Glomerular endothelial cell (primary cell): ENCODE data around the gene GATA5. TPM values are rescaled to one million over a fixed set of nuclear protein-coding genes. Genes with fewer than 3 reads are reported as not detected.

Experiments
- DNase-seq: peaks from one replicate; pipeline ENCODE4 v3.0.0-alpha.2; 2011; ENCODE audit warnings: low read depth, low spot score; ENCODE audit errors: extremely low read depth
- total RNA-seq: library from RNA; depleted of rRNA; stranded (reverse); fragments of >200 nt; gene quantifications from 2 replicates; pipeline ENCODE4 v1.2.3, GENCODE V29; 2015

GATA5 gene
- total RNA-seq, 1 donor from 2014 or later, result not detected

GRCh38 chr20:62488470-62488869 lies 12.7 kb upstream of the GATA5 start:
- no peak for DNase-seq

- no peak for DNase-seq
Measured at GRCh38 chr20:62487561-62488354, 12.0 kb upstream of the GATA5 start.

- DNase-seq, result no peak
Measured at GRCh38 chr20:62487118-62487517, 11.3 kb upstream of the GATA5 start.

- DNase-seq, result no peak
Measured at GRCh38 chr20:62486484-62486883, 10.7 kb upstream of the GATA5 start.

GRCh38 chr20:62485701-62486089 lies 9.9 kb upstream of the GATA5 start:
- no peak for DNase-seq

GRCh38 chr20:62485062-62485700 lies 9.4 kb upstream of the GATA5 start:
- no peak for DNase-seq

- DNase-seq, result no peak
Measured at GRCh38 chr20:62484478-62484877, 8.7 kb upstream of the GATA5 start.

GRCh38 chr20:62483613-62484458 lies 8.0 kb upstream of the GATA5 start:
- no peak for DNase-seq

- DNase-seq, result no peak
Measured at GRCh38 chr20:62482974-62483373, 7.2 kb upstream of the GATA5 start.

GRCh38 chr20:62482146-62482809 lies 6.5 kb upstream of the GATA5 start:
- no peak for DNase-seq

GRCh38 chr20:62481425-62482145 lies 5.8 kb upstream of the GATA5 start:
- no peak for DNase-seq

- no peak for DNase-seq
Measured at GRCh38 chr20:62480318-62480717, 4.5 kb upstream of the GATA5 start.

GRCh38 chr20:62479656-62480055 lies 3.9 kb upstream of the GATA5 start:
- DNase-seq, result no peak

- no peak for DNase-seq
Measured at GRCh38 chr20:62479156-62479555, 3.4 kb upstream of the GATA5 start.

GRCh38 chr20:62477669-62478455 lies 2.1 kb upstream of the GATA5 start:
- DNase-seq, result no peak

GRCh38 chr20:62476056-62476838 lies 452 bp upstream of the GATA5 start:
- DNase-seq, result no peak

- DNase-seq, result no peak
Measured at GRCh38 chr20:62475027-62475771, 596 bp downstream of the GATA5 start.

GRCh38 chr20:62474604-62475026 lies 1.2 kb downstream of the GATA5 start:
- DNase-seq, result no peak
